ENCODE data around the gene HSF2BP. TPM values are rescaled to one million over a fixed set of nuclear protein-coding genes. Genes with fewer than 3 reads are reported as not detected.
A peak's percentile ranks its signal among the peaks of the same experiment; 100 is the strongest.

HSF2BP gene
- total and polyA plus RNA-seq, 2 of the 8 experiments (the other 6 are each of a cell fraction or from before 2014, with no cell fraction given), result 0.51 to 0.93 TPM

DNA sequence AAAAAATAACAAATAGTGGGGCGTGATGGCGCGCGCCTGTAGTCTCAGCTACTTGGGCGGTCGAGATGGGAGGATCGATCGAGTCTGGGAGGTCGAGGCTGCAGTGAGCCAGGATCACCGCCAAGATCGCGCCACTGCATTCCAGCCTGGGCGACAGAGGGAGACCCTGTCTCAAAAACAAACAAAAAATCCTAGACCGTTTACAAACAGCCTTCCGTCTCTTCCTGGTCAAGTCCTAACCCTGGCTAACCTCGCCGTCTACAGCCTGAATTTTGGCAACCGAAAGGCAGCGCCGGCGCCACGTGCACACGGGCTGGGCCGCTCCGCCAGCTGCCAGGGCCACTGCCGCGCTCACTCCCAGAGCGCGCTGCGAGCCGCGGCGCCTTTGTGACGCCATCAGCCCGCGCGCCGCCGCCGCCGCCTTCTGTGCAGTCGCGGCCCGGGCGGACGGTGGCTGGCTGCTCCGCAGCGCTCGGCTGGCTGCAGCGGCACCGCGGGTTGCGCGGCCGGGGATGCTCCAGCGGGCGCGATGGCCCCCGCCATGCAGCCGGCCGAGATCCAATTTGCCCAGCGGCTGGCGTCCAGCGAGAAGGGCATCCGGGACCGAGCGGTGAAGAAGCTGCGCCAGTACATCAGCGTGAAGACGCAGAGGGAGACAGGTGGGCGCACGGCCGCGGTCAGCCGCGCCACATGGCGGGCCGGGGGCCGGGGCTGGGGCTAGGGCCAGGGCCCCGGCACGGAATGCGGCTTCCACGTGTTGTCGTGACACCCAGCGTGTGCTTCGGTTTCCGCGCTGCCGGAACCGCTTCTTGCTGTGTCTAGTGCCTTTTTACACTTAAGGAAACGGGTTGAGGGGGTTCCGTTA is at the start of gene HSF2BP, which contains the start of gene RRP1B (continued):
- no peak for TF ChIP-seq CEBPB (IDR thresholded peaks at IDR 0.05; ENCODE audit: low read depth, low read length)
- TF ChIP-seq EGR1 (IDR thresholded peaks at IDR 0.05; ENCODE audit: borderline replicate concordance, low read depth, low read length), result no peak
- no peak for TF ChIP-seq SIRT6 (IDR thresholded peaks at IDR 0.05; ENCODE audit: low read length)
- peak; percentile 75; the same call in 1 of the 2 replicates for TF ChIP-seq TBP (IDR thresholded peaks at IDR 0.05; ENCODE audit: low read depth, low read length)
- no peak for TF ChIP-seq POU5F1 (IDR thresholded peaks at IDR 0.05; ENCODE audit: low read depth, low read length)
- TF ChIP-seq TEAD4 (IDR thresholded peaks at IDR 0.05; ENCODE audit: low read depth, low read length), result peak; percentile 37; the same call in 1 of the 2 replicates
- TF ChIP-seq TAF1 (IDR thresholded peaks at IDR 0.05; ENCODE audit: low read depth, low read length), result peak; percentile 95
- TF ChIP-seq CBX8 (IDR thresholded peaks at IDR 0.05; ENCODE audit: borderline replicate concordance, low read depth, low read length), result no peak
- no peak for TF ChIP-seq HDAC6 (IDR thresholded peaks at IDR 0.05; ENCODE audit: low read depth, low read length)
- no peak; a peak in 1 of 4 replicates for TF ChIP-seq RAD21 (IDR thresholded peaks at IDR 0.05 in 1 of 2, conservative IDR thresholded peaks at IDR 0.05 in 1 of 2; ENCODE audit: low read depth in 2 of 2, low read length in 2 of 2)
- no peak for TF ChIP-seq NRF1 (IDR thresholded peaks at IDR 0.05; ENCODE audit: low read depth, low read length)
- TF ChIP-seq KDM1A (IDR thresholded peaks at IDR 0.05; ENCODE audit: borderline replicate concordance, low read length), result no peak
- TF ChIP-seq RNF2 (IDR thresholded peaks at IDR 0.05; ENCODE audit: borderline replicate concordance, low read depth, low read length, missing control alignments, poor library complexity, severe bottlenecking), result no peak
- TF ChIP-seq SP4 (IDR thresholded peaks at IDR 0.05; ENCODE audit: low read length), result no peak
- no peak for TF ChIP-seq CHD1 (IDR thresholded peaks at IDR 0.05; ENCODE audit: low read depth, low read length)
- TF ChIP-seq ZNF274 (IDR thresholded peaks at IDR 0.05; ENCODE audit: borderline replicate concordance, extremely low read depth, low read length), result no peak
- peak; percentile 97 for TF ChIP-seq KDM4A (IDR thresholded peaks at IDR 0.05; ENCODE audit: low read depth, low read length, severe bottlenecking)
- TF ChIP-seq, protein P1, sequence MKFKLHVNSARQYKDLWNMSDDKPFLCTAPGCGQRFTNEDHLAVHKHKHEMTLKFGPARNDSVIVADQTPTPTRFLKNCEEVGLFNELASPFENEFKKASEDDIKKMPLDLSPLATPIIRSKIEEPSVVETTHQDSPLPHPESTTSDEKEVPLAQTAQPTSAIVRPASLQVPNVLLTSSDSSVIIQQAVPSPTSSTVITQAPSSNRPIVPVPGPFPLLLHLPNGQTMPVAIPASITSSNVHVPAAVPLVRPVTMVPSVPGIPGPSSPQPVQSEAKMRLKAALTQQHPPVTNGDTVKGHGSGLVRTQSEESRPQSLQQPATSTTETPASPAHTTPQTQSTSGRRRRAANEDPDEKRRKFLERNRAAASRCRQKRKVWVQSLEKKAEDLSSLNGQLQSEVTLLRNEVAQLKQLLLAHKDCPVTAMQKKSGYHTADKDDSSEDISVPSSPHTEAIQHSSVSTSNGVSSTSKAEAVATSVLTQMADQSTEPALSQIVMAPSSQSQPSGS (IDR thresholded peaks at IDR 0.05; ENCODE audit: low read length), result no peak
- TF ChIP-seq TAF7 (optimal IDR thresholded peaks at IDR 0.05; ENCODE audit: borderline replicate concordance, low read depth, low read length), result peak; percentile 93
- no peak for TF ChIP-seq SP2 (IDR thresholded peaks at IDR 0.05; ENCODE audit: low read length)
- TF ChIP-seq JUN (IDR thresholded peaks at IDR 0.05; ENCODE audit: low read depth, low read length), result no peak
- peak; percentile 88 to 92 for TF ChIP-seq POLR2A (IDR thresholded peaks at IDR 0.05; ENCODE audit: control extremely low read depth in 1 of 2, low read depth in 2 of 2, low read length in 2 of 2)
- TF ChIP-seq RBBP5 (IDR thresholded peaks at IDR 0.05; ENCODE audit: borderline replicate concordance, low read depth, low read length), result peak; percentile 79
